SK-N-SH (cell line): ENCODE measurements around the gene FN3K.

Experiments
- CHD2 ChIP-seq: fragments of 150-350 bp; IDR thresholded peaks from 2 replicates; pipeline ENCODE4 v1.6.1; 2018; ENCODE audit warnings: low read length; ENCODE audit not compliant: partially characterized antibody
- CTCF ChIP-seq: fragments of 200-600 bp; sonication (generic); IDR thresholded peaks from 2 replicates; pipeline ENCODE4 v1.6.1; 2017; ENCODE audit warnings: antibody characterized with exemption, mild to moderate bottlenecking, moderate library complexity
- EP300 ChIP-seq, 2 experiments: IDR thresholded peaks; 2 replicates each; pipeline versions ENCODE4 v1.4.0 to v1.6.1; 2012; ENCODE audit warnings: borderline replicate concordance in 1 of 2, low read depth in 1 of 2, low read length in 1 of 2
- EZH2phosphoT487 ChIP-seq: fragments of 200-600 bp; sonication (generic); IDR thresholded peaks from 2 replicates; pipeline ENCODE4 v1.6.1; 2017; ENCODE audit warnings: low read depth, mixed run types, mild to moderate bottlenecking, antibody characterized with exemption, moderate library complexity, borderline replicate concordance
- MEF2A ChIP-seq: IDR thresholded peaks from 2 replicates; pipeline ENCODE4 v1.4.0; 2012; ENCODE audit warnings: low read depth, borderline replicate concordance
- MXI1 ChIP-seq: IDR thresholded peaks from 2 replicates; pipeline ENCODE4 v1.6.1; 2012; ENCODE audit warnings: mild to moderate bottlenecking, low read depth, low read length, improper control_type of control experiment
- NRF1 ChIP-seq: IDR thresholded peaks from 2 replicates; pipeline ENCODE4 v1.6.1; 2012; ENCODE audit warnings: low read depth, mild to moderate bottlenecking, low read length
- RCOR1 ChIP-seq: fragments of 150-350 bp; IDR thresholded peaks from 2 replicates; pipeline ENCODE4 v1.6.1; 2017; ENCODE audit warnings: antibody characterized with exemption, low read length
- REST ChIP-seq: IDR thresholded peaks from 2 replicates; pipeline ENCODE4 v1.6.1; 2012; ENCODE audit warnings: mild to moderate bottlenecking, low read depth, low read length, moderate library complexity
- RFX5 ChIP-seq: IDR thresholded peaks from 2 replicates; pipeline ENCODE4 v1.6.1; 2012; ENCODE audit warnings: mild to moderate bottlenecking, improper control_type of control experiment, low read length
- SIN3A ChIP-seq: IDR thresholded peaks from 2 replicates; pipeline ENCODE4 v1.6.1; 2012; ENCODE audit warnings: low read depth, mild to moderate bottlenecking, low read length, moderate library complexity, borderline replicate concordance
- SMC3 ChIP-seq: IDR thresholded peaks from 2 replicates; pipeline ENCODE4 v1.6.1; 2012; ENCODE audit warnings: low read depth, low read length, improper control_type of control experiment
- USF2 ChIP-seq: fragments of 150-350 bp; IDR thresholded peaks from 2 replicates; pipeline ENCODE4 v1.6.1; 2017; ENCODE audit warnings: antibody characterized with exemption, low read length, low read depth, borderline replicate concordance

GRCh38 chr17:82780971-82781893 is 45.8 kb downstream of the FN3K start:
- TF ChIP-seq CTCF (no peak), EZH2phosphoT487 (no peak), CHD2 (no peak), USF2 (no peak), RFX5 (no peak), EP300 (IDR thresholded peaks at IDR 0.05; ENCODE audit: borderline replicate concordance in 1 of 2, low read depth in 1 of 2, low read length in 1 of 2) (no peak), SMC3 (no peak), RCOR1 (no peak), MXI1 (no peak), REST (no peak), MEF2A (no peak), NRF1 (no peak), SIN3A (no peak)
